Hematopoietic multipotent progenitor cell treated with erythropoietin and hydrocortisone succinate and interleukin-3 and kit ligand, for 15 days (in vitro differentiated cells): ENCODE measurements around the gene OR8S1.
"Not testable (repeated sequence)": the region's sequence is repeated elsewhere in the genome, so short reads cannot be mapped to it uniquely, and the experiment has no call there.

Experiments
- DNase-seq: peaks from one replicate; pipeline ENCODE4 v3.0.0-alpha.2; 2015; ENCODE audit warnings: low spot score

Gene OR8S1

GRCh38 chr12:48525332-48525731 is at the start of gene OR8S1:
Gene OR8S1 (plus strand): TSS chr12:48525632. CDS start chr12:48525632, 0 bp downstream.
- no peak for DNase-seq

GRCh38 chr12:48482198-48482597 is 43.2 kb upstream of the OR8S1 start, which contains the start of gene C12orf54:
Gene C12orf54 (plus strand): TSS chr12:48482498. CDS start chr12:48483297, 799 bp downstream.
- DNase-seq = no peak

- no peak for DNase-seq
Measured at GRCh38 chr12:48482930-48483329, 42.5 kb upstream of the OR8S1 start.

GRCh38 chr12:48486261-48486660 is 39.2 kb upstream of the OR8S1 start:
- no peak for DNase-seq

GRCh38 chr12:48486679-48487078 is 38.8 kb upstream of the OR8S1 start:
- DNase-seq = no peak

GRCh38 chr12:48489012-48489411 is 36.4 kb upstream of the OR8S1 start:
- DNase-seq = no peak

GRCh38 chr12:48489456-48489855 is 36.0 kb upstream of the OR8S1 start:
- not testable (repeated sequence) for DNase-seq

- DNase-seq = not testable (repeated sequence)
Measured at GRCh38 chr12:48500281-48500680, 25.2 kb upstream of the OR8S1 start.

GRCh38 chr12:48506836-48507235 is 18.6 kb upstream of the OR8S1 start:
- not testable (repeated sequence) for DNase-seq

GRCh38 chr12:48508987-48509386 is 16.4 kb upstream of the OR8S1 start:
- no peak for DNase-seq

- DNase-seq = no peak
Measured at GRCh38 chr12:48510111-48510510, 15.3 kb upstream of the OR8S1 start.

- no peak for DNase-seq
Measured at GRCh38 chr12:48512855-48513254, 12.6 kb upstream of the OR8S1 start.

GRCh38 chr12:48514728-48515127 is 10.7 kb upstream of the OR8S1 start:
- no peak for DNase-seq

- not testable (repeated sequence) for DNase-seq
Measured at GRCh38 chr12:48520381-48520780, 5.1 kb upstream of the OR8S1 start.

- no peak for DNase-seq
Measured at GRCh38 chr12:48527891-48528670, 2.6 kb downstream of the OR8S1 start.

- no peak for DNase-seq
Measured at GRCh38 chr12:48532601-48533000, 7.2 kb downstream of the OR8S1 start.

GRCh38 chr12:48536602-48537001 is 11.2 kb downstream of the OR8S1 start:
- no peak for DNase-seq

- DNase-seq = peak; percentile 34
Measured at GRCh38 chr12:48542300-48542928, 17.0 kb downstream of the OR8S1 start.

- DNase-seq = no peak
Measured at GRCh38 chr12:48545833-48546469, 20.5 kb downstream of the OR8S1 start.

GRCh38 chr12:48547012-48547411 is 21.6 kb downstream of the OR8S1 start:
- not testable (repeated sequence) for DNase-seq

- DNase-seq = not testable (repeated sequence)
Measured at GRCh38 chr12:48551636-48552035, 26.2 kb downstream of the OR8S1 start.

GRCh38 chr12:48553666-48554343 is 28.4 kb downstream of the OR8S1 start:
- not testable (repeated sequence) for DNase-seq
